Liver (tissue), 3 donors: ENCODE data around the gene GPR65.
A peak's percentile ranks its signal among the peaks of the same experiment; 100 is the strongest.

Experiments used
- ATF3 ChIP-seq: IDR thresholded peaks from 2 replicates; pipeline ENCODE4 v1.6.1; 2016; ENCODE audit warnings: antibody characterized with exemption
- CTCF ChIP-seq: fragments of 150-350 bp; IDR thresholded peaks from 2 replicates; pipeline ENCODE4 v1.5.1; 2017; ENCODE audit warnings: improper control_type of control experiment, low read depth, low read length; ENCODE audit not compliant: missing input control
- EGR1 ChIP-seq, 2 donors: IDR thresholded peaks; 2 replicates each; pipeline ENCODE4 v1.6.1; 2016 to 2018; ENCODE audit warnings: antibody characterized with exemption in 2 of 2, low read depth in 2 of 2
- FOXA1 ChIP-seq: IDR thresholded peaks from 2 replicates; pipeline ENCODE4 v1.6.1; 2016; ENCODE audit warnings: antibody characterized with exemption
- GABPA ChIP-seq, 2 donors: IDR thresholded peaks in 1 of 2; conservative IDR thresholded peaks in 1 of 2; 2 replicates each; pipeline ENCODE4 v1.6.1; 2016; ENCODE audit warnings: antibody characterized with exemption in 2 of 2, mild to moderate bottlenecking in 1 of 2, moderate library complexity in 1 of 2
- JUND ChIP-seq, 2 donors: IDR thresholded peaks; 2 replicates each; pipeline ENCODE4 v1.6.1; 2016; ENCODE audit warnings: antibody characterized with exemption in 2 of 2
- MAX ChIP-seq: IDR thresholded peaks from 2 replicates; pipeline ENCODE4 v1.6.1; 2016; ENCODE audit warnings: antibody characterized with exemption
- NR2F2 ChIP-seq: IDR thresholded peaks from 2 replicates; pipeline ENCODE4 v1.6.1; 2016; ENCODE audit warnings: antibody characterized with exemption
- RAD21 ChIP-seq, 2 donors: IDR thresholded peaks; 2 replicates each; pipeline ENCODE4 v1.6.1; 2016; ENCODE audit warnings: antibody characterized with exemption in 2 of 2, mild to moderate bottlenecking in 2 of 2
- REST ChIP-seq: IDR thresholded peaks from 2 replicates; pipeline ENCODE4 v1.6.1; 2016; ENCODE audit warnings: antibody characterized with exemption, mild to moderate bottlenecking
- SP1 ChIP-seq: IDR thresholded peaks from 2 replicates; pipeline ENCODE4 v1.6.1; 2018; ENCODE audit warnings: antibody characterized with exemption, mild to moderate bottlenecking
- TAF1 ChIP-seq: conservative IDR thresholded peaks from 2 replicates; pipeline ENCODE4 v1.6.1; 2016; ENCODE audit warnings: antibody characterized with exemption, mild to moderate bottlenecking
- YY1 ChIP-seq: IDR thresholded peaks from 2 replicates; pipeline ENCODE4 v1.6.1; 2016; ENCODE audit warnings: antibody characterized with exemption, mild to moderate bottlenecking
- ZBTB33 ChIP-seq: IDR thresholded peaks from 2 replicates; pipeline ENCODE4 v1.6.1; 2016; ENCODE audit warnings: antibody characterized with exemption
- donor health status: healthy.
- donor health status: healthy.

GRCh38 chr14:88026890-88027289 lies 22.0 kb downstream of the GPR65 start:
- TF ChIP-seq CTCF: no peak
- TF ChIP-seq MAX: no peak
- TF ChIP-seq JUND (IDR thresholded peaks at IDR 0.05): no peak
- TF ChIP-seq GABPA (IDR thresholded peaks at IDR 0.05 in 1 of 2, conservative IDR thresholded peaks at IDR 0.05 in 1 of 2): no peak
- no peak for TF ChIP-seq EGR1 (IDR thresholded peaks at IDR 0.05; ENCODE audit: low read depth in 2 of 2)
- TF ChIP-seq RAD21 (IDR thresholded peaks at IDR 0.05): no peak
- TF ChIP-seq TAF1: no peak
- no peak for TF ChIP-seq SP1
- no peak for TF ChIP-seq ZBTB33
- no peak for TF ChIP-seq ATF3
- TF ChIP-seq YY1: peak; percentile 88
- no peak for TF ChIP-seq REST
- TF ChIP-seq FOXA1: no peak
- TF ChIP-seq NR2F2: no peak
